Brain microvascular endothelial cell (primary cell): ENCODE data around the gene SLC4A11.

ENCODE experiments used
- DNase-seq: peaks from one replicate; pipeline ENCODE4 v3.0.0-alpha.2; 2020
- H3K27ac ChIP-seq: fragments of 250-450 bp; sonication (Bioruptor Pico); 2 replicates; pipeline ENCODE4 v1.5.1; 2020; ENCODE audit warnings: mild to moderate bottlenecking, moderate library complexity
- H3K27me3 ChIP-seq: fragments of 250-450 bp; sonication (Bioruptor Pico); replicated peaks from 2 replicates; pipeline ENCODE4 v1.5.1; 2020; ENCODE audit warnings: mild to moderate bottlenecking
- H3K36me3 ChIP-seq: fragments of 250-450 bp; sonication (Bioruptor Pico); replicated peaks from 2 replicates; pipeline ENCODE4 v1.5.1; 2020; ENCODE audit warnings: mild to moderate bottlenecking
- H3K4me3 ChIP-seq: 2 replicates; pipeline ENCODE4 v1.5.1; 2011; ENCODE audit warnings: low read depth, mild to moderate bottlenecking, control low read depth, low read length, moderate library complexity
- in situ Hi-C: cut with HindIII; loops from 2 replicates; pipeline ENCODE4 v1.10.0; 2017; ENCODE audit warnings: low sequenced_read_pairs, low pct_ligation_motif_present
- TF ChIP-seq, protein P1 (sequence below): IDR thresholded peaks from 2 replicates; pipeline ENCODE4 v1.5.1; 2011; ENCODE audit warnings: low read depth, mild to moderate bottlenecking, moderate library complexity, low read length, control low read depth, inconsistent platforms; ENCODE audit errors: missing control alignments

SLC4A11 gene

DNA sequence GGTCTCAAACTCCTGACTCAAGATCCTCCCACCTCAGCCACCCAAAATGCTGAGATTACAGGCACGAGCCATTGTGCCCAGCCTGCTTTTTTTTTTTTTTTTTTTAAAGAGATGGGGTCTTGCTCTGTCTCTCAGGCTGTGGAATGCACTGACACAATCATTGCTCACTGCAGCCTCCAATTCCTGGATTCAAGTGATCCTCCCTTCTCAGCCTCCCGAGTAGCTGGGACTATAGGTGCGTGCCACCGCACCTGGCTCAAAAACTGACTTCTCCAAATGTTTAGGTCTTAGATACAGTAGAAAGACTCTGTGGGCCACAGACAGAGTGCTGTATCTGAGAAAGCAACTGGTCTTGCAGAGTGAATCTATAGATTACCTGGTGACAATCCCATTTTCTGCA lies 31.1 kb upstream of the SLC4A11 start:
- Histone ChIP-seq H3K36me3 (peaks cover 23% of the 10 kb centered on the region), H3K4me3 (no peak overlapping the region), H3K27ac (no peak overlapping the region), H3K27me3 (no peaks in the 10 kb centered on the region)
- DNase-seq: no peak
- in situ Hi-C loops: no loop called here
- TF ChIP-seq, protein P1, sequence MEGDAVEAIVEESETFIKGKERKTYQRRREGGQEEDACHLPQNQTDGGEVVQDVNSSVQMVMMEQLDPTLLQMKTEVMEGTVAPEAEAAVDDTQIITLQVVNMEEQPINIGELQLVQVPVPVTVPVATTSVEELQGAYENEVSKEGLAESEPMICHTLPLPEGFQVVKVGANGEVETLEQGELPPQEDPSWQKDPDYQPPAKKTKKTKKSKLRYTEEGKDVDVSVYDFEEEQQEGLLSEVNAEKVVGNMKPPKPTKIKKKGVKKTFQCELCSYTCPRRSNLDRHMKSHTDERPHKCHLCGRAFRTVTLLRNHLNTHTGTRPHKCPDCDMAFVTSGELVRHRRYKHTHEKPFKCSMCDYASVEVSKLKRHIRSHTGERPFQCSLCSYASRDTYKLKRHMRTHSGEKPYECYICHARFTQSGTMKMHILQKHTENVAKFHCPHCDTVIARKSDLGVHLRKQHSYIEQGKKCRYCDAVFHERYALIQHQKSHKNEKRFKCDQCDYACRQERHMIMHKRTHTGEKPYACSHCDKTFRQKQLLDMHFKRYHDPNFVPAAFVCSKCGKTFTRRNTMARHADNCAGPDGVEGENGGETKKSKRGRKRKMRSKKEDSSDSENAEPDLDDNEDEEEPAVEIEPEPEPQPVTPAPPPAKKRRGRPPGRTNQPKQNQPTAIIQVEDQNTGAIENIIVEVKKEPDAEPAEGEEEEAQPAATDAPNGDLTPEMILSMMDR: no peak

DNA sequence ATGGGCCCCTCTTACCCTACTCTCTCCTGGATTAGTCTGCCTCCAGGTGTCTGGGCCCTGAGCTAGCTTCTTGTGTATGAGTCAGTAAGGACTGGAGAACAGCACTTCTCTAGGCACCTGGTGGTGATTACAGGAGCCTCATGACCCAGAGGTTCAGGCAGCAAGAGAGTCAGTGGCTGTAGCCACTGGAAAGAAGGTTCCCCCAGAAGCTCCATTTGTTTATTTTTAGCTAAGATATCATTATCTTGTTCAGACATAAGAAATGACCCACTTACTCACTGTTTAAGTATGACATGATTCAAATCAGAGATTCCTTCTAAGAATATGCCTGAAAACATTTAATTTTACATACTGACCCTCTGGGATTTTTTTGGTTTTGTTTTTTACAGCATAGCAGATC lies 23.6 kb upstream of the SLC4A11 start:
- in situ Hi-C loops: no loop called here
- Histone ChIP-seq H3K27ac (no peak overlapping the region), H3K36me3 (peaks cover 29% of the 10 kb centered on the region), H3K27me3 (no peaks in the 10 kb centered on the region), H3K4me3 (no peak overlapping the region)
- DNase-seq: peak; percentile 32
- TF ChIP-seq, protein P1: no peak

DNA sequence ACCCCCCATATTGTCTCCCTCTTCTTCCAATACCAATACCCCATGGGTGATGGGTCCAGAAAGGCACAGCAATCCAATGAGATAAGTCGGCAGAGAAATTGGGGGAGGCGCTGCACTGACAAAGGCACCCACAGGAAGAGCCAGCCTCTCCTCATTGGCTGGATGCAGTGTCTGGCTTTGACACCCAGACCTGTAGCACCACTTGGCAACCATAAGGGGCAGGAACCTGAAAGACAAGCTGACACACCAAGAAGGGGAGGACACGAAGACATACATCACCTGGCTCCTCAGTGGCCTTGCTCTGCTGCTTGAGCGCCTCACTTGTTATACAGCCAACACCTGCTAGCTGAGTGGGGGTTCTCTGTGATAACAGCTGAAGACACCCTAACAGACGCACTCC lies 19.4 kb upstream of the SLC4A11 start:
- TF ChIP-seq, protein P1: no peak
- Histone ChIP-seq H3K4me3 (no peak overlapping the region), H3K27ac (no peak overlapping the region), H3K36me3 (peaks cover 45% of the 10 kb centered on the region), H3K27me3 (no peaks in the 10 kb centered on the region)
- DNase-seq: no peak
- in situ Hi-C loops: no loop called here

DNA sequence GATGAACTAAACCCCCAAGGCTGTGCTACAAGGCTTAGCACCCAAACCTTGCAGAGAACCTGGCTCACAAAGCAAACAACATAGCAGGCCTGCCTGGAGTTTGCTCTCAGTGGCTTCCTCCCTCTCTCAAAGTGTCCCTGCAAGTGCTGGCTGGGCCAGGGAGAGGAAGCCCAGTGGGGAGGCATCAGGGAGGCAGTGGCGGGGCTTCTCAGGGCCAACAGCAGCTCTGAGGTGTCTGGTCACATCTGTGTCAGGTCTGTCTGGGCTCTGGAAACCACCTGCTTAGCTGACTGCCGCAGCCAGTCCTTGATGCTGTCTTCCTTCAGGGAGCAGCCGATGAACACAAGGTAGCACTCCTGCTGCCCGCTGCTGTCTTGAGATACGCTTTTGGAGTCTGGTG lies 16.7 kb upstream of the SLC4A11 start:
- Histone ChIP-seq H3K4me3 (no peak overlapping the region), H3K36me3 (peaks cover 49% of the 10 kb centered on the region), H3K27me3 (no peaks in the 10 kb centered on the region), H3K27ac (no peak overlapping the region)
- TF ChIP-seq, protein P1: no peak
- in situ Hi-C loops: no loop called here
- no peak for DNase-seq

DNA sequence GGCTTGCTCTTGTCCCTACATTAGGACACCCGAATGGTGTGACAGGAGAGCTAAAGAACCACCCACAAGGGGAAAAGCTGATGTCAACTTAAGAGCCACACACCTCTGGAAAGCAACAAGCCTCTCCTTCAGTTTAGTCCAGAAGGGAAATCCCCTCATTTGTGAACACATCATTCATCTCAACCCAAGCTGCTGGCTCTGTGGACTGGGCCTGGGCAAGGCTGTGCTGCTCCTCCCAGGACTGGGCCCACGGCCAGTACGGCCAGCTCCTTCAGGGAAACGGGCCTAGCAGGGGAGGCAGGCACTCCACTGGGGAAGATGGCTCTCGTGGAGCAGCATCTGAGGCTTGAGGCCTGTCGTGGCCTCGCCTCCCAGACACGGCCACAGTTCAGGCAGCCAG lies 12.8 kb upstream of the SLC4A11 start:
- H3K27me3 ChIP-seq: no peaks in the 10 kb centered on the region
- no peak overlapping the region for H3K4me3 ChIP-seq
- no peak overlapping the region for H3K27ac ChIP-seq
- DNase-seq: no peak
- peaks cover 36% of the 10 kb centered on the region for H3K36me3 ChIP-seq
- TF ChIP-seq, protein P1: no peak
- in situ Hi-C loops: no loop called here

DNA sequence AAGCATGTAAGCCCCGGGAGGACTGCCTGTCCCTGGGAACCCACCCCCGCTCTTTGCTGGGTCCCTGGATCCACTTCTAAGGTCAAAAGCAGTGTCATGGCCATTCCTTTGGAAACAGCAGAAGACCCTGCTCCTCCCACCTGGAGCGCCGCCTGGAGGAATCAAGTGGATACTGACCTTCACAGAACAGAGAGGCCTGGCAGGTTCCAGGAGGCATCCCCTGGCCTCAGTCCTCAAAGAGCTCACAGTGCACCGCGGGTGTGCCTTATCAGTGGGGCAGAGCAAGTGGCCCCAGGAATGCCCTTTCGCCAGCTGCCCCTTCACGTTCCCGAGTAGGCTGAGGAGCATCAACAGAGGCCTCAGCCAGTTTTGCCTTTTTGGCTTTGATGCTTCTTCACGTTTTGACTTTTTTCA lies 11.1 kb upstream of the SLC4A11 start:
- TF ChIP-seq, protein P1: peak; percentile 62
- Histone ChIP-seq H3K36me3 (peaks cover 24% of the 10 kb centered on the region), H3K27me3 (no peaks in the 10 kb centered on the region), H3K27ac (no peak overlapping the region), H3K4me3 (no peak overlapping the region)
- DNase-seq: no peak
- in situ Hi-C loops: no loop called here
